Stimulated activated CD8-positive, alpha-beta memory T cell treated with anti-CD3 and anti-CD28 coated beads, Interleukin-12 subunit alpha, Interleukin-12 subunit beta, amount 100 ng/mL, for 24 hours (primary cell): ENCODE measurements around the gene PDE4D.

ENCODE experiments used
- DNase-seq: peaks from one replicate; pipeline ENCODE4 v3.0.0-alpha.2; 2020; ENCODE audit errors: extremely low read depth

Gene PDE4D

GRCh38 chr5:59143926-59144333, 749.6 kb downstream of the PDE4D start:
- no peak for DNase-seq

GRCh38 chr5:59142927-59143326, 750.6 kb downstream of the PDE4D start:
- DNase-seq, result no peak

GRCh38 chr5:59142138-59142537, 751.4 kb downstream of the PDE4D start:
- DNase-seq, result no peak

- no peak for DNase-seq
These were observed 753.4 kb downstream of the PDE4D start for GRCh38 chr5:59140133-59140532.

DNA sequence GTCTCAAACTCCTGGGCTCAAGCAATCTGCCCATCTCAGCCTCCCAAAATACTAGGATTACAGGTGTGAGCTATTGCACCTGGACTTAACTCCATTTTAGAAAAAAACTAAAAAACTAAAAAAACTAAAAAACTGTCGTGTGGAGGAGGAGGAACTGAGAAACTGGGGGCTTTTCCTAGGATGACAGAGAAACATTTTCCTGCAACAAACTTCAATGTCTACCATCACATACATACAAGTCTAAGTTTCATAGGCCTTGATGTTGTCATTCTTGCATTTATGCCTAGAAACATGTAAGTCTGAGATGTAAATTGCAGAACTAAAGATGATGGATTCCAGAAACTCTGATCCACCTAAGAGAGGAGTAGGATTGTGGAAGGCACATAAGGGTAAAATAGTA, 753.8 kb downstream of the PDE4D start:
- no peak for DNase-seq

GRCh38 chr5:59138509-59138908, 755.0 kb downstream of the PDE4D start:
- DNase-seq, result no peak

DNA sequence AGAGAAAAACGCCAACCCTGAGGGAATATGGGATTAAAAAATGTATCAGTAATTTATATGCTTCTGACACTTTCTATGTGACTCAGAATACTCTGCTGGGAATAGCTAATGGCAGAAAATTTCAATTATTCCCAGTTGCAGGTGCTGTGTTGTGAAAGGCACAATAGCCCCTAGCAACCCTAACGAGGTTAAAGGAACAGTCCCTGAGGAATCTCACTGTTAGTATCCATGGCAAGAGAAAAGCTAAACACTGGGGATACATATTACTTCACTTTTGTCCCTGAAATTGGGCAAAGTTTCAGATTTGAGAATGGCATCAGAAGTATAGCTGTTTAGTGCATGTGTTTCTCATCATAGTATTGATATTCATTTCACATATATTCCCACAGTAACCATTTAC, 755.7 kb downstream of the PDE4D start:
- DNase-seq, result no peak

DNA sequence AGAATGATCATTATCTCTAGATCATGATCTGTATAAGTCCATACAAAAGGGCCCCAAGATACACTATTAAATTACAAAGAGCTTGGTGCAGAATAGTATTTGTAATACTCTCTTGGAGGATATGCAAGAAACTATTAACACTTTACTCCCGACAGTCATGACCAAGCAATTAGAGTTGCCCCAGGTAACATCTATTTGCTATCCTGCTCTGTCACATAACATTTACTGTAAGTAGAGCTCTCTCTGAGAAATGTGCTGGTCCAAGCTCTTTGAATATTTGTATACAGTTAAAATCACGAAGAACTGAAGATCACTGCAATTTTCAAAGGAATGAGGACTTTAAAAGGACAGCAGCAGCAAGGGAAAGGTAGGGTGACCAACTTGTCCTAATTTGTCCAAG, 757.0 kb downstream of the PDE4D start:
- no peak for DNase-seq

DNA sequence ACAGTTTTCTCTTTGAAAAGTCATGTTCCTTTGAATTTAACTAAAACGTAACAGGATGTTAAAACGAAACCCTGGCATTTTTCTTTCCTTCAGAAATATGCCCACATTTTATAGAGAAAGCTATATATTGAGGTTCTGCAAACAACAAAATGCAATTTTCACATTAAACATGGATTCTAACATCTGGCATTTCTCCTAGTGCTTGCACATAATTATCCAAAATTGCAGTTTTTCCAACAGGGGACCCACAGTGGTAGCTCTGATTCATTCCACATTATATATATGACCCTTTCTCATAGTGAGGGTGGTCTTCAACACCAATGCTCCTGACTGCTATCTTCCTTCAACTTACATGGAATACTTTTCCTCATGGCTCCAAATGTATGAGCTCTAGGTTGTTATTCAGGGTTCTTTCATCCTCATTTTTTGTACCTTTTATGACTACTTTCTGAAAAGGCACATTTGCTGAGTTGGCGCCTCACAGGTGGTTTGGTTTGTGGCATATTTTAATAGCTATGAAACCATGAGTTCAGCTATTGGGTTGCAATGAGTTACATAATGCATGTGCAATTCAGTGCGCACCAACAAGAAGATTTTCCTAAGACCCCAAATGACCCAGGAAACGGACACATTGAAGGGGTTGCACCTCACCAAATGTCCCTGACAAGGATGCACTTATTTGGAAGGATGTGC, 758.9 kb downstream of the PDE4D start:
- DNase-seq, result no peak

- no peak for DNase-seq
These were observed 759.7 kb downstream of the PDE4D start for GRCh38 chr5:59133764-59134261.

- no peak for DNase-seq
These were observed 761.4 kb downstream of the PDE4D start for GRCh38 chr5:59132131-59132530.

DNA sequence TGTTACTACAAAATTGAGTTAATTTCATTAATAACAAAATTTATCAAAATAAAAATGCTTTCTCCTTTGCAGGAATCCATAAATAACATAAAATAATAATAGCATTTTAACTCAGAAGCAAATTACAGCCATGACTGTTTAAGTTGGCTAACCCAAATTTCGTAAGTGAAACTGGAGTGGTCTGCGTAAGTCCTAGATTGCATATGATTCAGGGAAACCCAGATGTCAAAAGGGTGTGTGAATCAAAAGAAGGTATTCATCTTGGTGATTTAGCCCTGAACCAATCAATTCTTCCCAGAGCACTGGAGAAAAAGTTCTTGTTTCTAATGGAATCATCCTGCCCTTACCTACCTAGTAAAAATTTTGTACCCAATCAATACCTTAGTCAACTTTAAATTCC, 763.1 kb downstream of the PDE4D start:
- DNase-seq, result no peak

DNA sequence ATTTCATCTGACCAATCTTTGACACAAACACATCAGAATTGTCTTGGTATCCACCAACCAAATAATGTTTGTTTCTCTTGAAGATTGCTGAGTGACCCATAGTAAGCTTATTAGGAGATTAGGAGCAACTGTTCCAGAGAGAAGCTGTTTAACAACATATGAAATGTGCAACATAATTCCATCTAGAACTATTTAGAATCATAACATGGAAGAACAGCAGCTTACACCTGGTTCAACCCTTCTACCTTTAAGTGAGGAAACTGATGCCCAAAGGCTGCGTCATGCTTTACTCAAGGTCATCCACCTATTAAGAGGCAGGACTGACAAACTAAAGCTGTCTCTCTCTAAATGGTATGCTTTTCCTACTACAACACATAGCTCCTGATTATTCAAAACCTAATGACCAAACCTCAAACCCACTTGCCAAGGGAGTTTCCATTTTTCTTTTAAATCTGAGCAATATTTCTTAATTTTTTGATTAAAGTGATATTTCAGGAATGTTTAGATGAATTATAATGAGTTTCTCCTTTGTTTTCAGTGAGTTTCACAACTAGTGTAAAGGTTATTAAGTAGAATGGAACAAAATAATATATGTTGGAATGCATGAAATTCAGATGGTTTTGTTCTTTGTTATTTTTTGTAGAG, 764.8 kb downstream of the PDE4D start:
- no peak for DNase-seq

DNA sequence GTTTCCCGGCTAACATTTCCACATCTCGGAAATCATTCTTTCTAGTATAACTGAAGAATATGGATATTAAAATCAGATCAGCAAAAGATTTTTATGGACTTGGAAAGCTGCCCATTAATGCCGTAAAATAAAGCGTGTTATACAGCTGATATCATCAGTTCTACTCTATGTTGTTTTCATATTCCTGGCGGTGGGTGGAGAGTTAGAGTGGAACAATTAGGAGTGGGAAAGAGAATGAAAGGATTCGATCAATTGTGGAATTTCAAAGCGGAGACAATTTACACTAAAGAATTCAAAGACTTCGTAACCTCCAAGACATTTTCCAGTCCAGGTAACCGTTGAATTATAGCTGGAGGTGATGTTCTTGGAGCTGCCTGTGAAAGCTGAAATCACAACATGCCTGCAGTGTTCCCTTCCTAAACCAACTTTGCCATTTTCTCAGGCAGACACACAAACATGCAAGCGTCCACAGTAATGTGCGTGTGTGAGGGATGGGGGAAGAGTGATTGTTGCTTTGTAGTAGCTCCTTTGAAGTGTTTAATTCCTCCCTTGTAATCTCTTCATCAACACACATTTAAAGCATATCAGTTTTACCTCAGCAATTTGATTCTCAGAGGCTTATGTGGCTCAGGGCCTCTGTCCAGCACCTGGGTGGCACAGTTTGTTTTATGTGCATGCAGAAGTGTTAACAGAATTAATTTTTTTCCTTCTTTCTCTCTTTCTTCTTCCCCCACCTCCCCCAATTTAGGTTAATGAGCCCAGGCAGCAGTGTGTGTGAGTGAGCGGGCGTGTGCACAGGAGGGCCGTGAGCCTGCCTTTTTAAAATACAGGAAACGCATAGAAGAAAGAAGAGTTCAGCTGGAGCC, 766.6 kb downstream of the PDE4D start:
- DNase-seq, result no peak

DNA sequence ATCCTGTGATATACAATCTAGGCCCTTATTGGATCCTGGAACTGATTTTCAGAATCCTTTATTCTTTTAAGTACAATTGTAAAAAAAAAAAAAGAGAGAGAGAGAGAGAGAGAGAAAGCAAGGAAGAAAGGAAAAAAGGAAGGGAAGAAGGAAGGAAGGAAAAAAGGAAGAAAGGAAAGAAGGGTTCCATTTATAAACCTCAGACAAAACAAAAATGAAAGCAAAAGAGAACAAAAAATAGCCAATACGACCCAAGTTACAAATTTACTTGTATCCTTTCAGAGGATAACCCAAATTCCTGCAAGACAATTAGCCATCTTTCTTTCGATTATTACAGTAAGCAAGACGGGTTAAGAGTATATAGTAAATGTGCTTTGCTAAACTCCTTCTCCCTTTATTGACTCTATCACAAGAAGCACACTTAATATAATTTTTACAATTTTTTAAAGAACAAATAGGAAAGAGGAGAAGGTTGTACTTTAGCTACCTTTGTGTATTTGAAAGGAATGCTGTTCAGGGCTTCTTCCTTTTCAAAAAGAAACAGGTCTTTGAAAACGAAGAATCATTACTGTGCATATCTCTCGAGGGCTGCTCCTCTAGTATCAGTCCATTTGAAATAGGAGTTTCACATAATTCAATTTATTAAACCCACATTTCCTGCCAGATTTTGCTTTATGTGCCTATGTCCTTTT, 767.4 kb downstream of the PDE4D start:
- DNase-seq, result no peak

DNA sequence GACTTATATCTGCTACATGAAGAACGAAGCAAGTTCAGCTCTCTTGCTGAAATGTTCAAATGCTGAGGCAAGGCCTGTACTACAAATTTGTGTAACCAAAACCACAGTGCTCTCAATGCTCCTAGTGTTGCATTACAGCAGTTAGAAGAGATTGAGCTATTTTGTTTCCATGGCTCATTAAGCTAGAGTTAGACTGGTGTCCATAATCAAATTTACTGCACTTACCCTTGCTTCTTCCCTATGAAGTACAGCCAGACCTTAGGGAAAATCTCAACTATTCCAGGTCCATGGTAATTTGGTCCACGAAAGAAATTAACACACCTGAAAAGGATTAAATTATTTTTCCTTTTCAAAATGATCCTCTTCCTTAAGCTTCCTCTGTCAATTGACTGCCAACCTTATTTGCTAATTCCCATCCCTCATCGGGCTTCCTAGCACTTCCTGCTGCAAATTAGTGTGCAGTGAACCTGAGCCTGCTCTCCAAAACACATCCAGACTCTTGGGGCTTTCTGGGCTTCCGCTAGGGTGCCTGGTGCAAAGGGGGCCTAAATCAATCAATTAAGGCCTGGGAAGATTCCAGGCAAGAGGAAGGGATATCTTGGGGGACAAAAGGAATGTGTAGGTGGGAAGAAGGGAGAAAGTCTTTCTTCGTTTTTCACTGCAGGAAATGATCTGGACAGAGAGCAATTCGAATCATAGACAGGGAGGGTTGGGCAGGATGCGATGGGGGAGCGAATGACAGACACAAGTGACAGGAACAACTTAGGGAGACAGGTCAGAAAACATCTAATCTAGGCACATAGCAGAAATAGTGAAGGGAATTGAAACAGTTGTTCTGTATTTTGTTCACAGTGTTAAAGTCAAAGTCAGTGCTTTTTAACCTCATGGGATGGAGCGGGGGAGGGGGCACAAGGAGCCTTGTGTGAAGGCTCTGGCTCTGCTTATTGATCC, 768.2 kb downstream of the PDE4D start:
- no peak for DNase-seq

DNA sequence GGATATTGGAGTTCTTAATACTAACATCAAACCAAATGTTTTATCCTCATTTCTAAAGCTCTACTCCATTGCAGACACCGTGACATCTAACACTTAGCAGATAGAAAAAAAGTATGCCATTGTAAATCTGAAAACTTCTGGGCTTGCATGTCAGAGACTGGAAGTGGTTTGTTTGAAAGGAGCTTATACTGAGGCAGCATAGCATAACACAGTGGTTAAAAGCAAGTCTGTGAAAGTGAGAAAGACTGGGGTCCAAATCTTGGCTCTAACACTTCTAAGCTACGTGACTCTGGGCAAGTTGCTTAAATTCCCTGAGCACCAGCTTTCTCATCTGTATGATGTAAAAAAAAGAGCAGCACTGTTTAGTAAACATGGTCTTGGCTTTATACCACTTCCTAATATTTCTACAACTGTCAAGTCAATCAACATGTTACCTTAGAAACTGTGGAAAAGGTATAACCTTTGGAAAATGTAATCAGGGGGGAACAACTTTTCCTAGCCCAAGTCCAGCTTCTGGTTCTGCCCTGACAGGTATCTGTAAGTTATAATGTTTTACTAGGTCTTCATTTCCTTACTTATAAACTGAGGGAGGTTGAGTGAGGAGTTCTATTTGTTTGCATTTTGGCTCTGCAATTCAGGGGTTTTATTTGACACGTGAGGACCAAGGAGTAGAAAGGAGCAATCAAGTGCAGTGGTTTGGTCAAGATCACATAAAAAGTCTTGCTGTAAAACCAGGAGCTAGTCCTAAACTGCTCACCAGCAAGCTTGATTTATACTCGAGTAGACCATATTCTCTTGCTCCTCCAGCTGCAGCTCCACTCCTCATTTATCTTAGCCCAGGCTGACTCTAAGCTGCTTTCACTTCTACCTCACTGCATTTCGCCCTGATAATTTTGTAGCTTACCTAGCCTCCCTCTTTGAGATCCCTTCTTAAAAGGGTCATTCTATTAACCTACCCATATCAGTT, 769.6 kb downstream of the PDE4D start:
- DNase-seq, result no peak

GRCh38 chr5:59119480-59119879, 774.0 kb downstream of the PDE4D start:
- no peak for DNase-seq

- no peak for DNase-seq
These were observed 776.2 kb downstream of the PDE4D start for GRCh38 chr5:59117320-59117719.
